GM19324 (cell line): ENCODE results near the gene TMPRSS6.

Experiments used
- ATAC-seq: cut with Tn5 transposase; IDR thresholded peaks from one replicate; pipeline ENCODE4 v1.9.1; 2021; ENCODE audit warnings: mild to moderate bottlenecking, moderate library complexity; ENCODE audit not compliant: unreplicated experiment, low FRiP score

TMPRSS6 gene

GRCh38 chr22:37069719-37070118, 39.8 kb downstream of the TMPRSS6 start:
- ATAC-seq = no peak

GRCh38 chr22:37069319-37069718, 40.2 kb downstream of the TMPRSS6 start:
- no peak for ATAC-seq

GRCh38 chr22:37068859-37069258, 40.7 kb downstream of the TMPRSS6 start:
- ATAC-seq = no peak

- no peak for ATAC-seq
Observed at GRCh38 chr22:37067428-37067827, 42.1 kb downstream of the TMPRSS6 start.

- no peak for ATAC-seq
Observed at GRCh38 chr22:37065961-37066360, 43.6 kb downstream of the TMPRSS6 start.

GRCh38 chr22:37065180-37065579, 44.3 kb downstream of the TMPRSS6 start:
- no peak for ATAC-seq

GRCh38 chr22:37064553-37064952, 45.0 kb downstream of the TMPRSS6 start:
- ATAC-seq = no peak

- no peak for ATAC-seq
Observed at GRCh38 chr22:37063431-37064420, 45.8 kb downstream of the TMPRSS6 start.

GRCh38 chr22:37062702-37063381, 46.7 kb downstream of the TMPRSS6 start:
- no peak for ATAC-seq

GRCh38 chr22:37062376-37062675, 47.2 kb downstream of the TMPRSS6 start:
- ATAC-seq = no peak

- no peak for ATAC-seq
Observed at GRCh38 chr22:37061611-37062375, 47.7 kb downstream of the TMPRSS6 start.

GRCh38 chr22:37060801-37061610, 48.5 kb downstream of the TMPRSS6 start:
- ATAC-seq = no peak

- ATAC-seq = no peak
Observed at GRCh38 chr22:37059876-37060449, 49.5 kb downstream of the TMPRSS6 start.

GRCh38 chr22:37058917-37059701, 50.4 kb downstream of the TMPRSS6 start:
- no peak for ATAC-seq

GRCh38 chr22:37057796-37058510, 51.6 kb downstream of the TMPRSS6 start:
- no peak for ATAC-seq

- ATAC-seq = no peak
Observed at GRCh38 chr22:37057226-37057625, 52.3 kb downstream of the TMPRSS6 start.

- no peak for ATAC-seq
Observed at GRCh38 chr22:37056246-37056645, 53.3 kb downstream of the TMPRSS6 start.

GRCh38 chr22:37054600-37055365, 54.7 kb downstream of the TMPRSS6 start:
- no peak for ATAC-seq
